Transverse colon (tissue), 4 donors: ENCODE data around the gene RAB24.

ENCODE experiments used
- EP300 ChIP-seq: sonication (generic); formaldehyde crosslinking; IDR thresholded peaks from one replicate; pipeline ENCODE4 v1.6.1; 2017; ENCODE audit warnings: antibody characterized with exemption, low read depth
- POLR2A ChIP-seq: fragments of 450-650 bp; IDR thresholded peaks from one replicate; pipeline ENCODE4 v1.6.1; 2016; ENCODE audit warnings: antibody characterized with exemption, mild to moderate bottlenecking, moderate library complexity
- POLR2AphosphoS5 ChIP-seq, 3 donors: sonication (generic); formaldehyde crosslinking; IDR thresholded peaks; one replicate each; pipeline ENCODE4 v1.6.1; 2016; ENCODE audit warnings: antibody characterized with exemption in 3 of 3
- TF ChIP-seq, protein P1 (sequence below), 5 experiments: fragments of 200-600 bp in 3 of 5; fragments of 450-650 bp in 2 of 5; sonication (generic) in 3 of 5; IDR thresholded peaks; 1 replicate in 2 of 5; 2 replicates in 3 of 5; pipeline ENCODE4 v1.5.1; 2016 to 2017; ENCODE audit warnings: antibody characterized with exemption in 5 of 5, inconsistent platforms in 3 of 5, mild to moderate bottlenecking in 2 of 5, moderate library complexity in 1 of 5

DNA sequence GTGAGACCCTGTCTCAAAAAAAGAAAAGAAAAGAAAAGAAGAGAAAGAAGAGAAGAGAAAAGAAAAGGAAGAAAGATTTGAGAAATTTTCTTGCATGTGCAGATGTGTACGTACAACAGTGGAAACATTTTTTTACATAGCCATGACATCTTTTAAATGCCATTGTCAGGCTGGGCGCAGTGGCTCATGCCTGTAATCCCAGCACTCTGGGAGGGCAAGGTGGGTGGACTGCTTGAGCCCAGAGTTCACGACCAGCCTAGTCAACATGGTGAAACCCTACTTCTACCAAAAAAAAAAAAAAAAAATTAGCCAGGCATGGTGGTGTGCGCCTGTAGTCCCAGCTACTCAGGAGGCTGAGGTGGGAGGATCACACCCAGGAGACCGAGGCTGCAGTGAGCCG, 41.4 kb upstream of the RAB24 start:
- TF ChIP-seq, protein P1, sequence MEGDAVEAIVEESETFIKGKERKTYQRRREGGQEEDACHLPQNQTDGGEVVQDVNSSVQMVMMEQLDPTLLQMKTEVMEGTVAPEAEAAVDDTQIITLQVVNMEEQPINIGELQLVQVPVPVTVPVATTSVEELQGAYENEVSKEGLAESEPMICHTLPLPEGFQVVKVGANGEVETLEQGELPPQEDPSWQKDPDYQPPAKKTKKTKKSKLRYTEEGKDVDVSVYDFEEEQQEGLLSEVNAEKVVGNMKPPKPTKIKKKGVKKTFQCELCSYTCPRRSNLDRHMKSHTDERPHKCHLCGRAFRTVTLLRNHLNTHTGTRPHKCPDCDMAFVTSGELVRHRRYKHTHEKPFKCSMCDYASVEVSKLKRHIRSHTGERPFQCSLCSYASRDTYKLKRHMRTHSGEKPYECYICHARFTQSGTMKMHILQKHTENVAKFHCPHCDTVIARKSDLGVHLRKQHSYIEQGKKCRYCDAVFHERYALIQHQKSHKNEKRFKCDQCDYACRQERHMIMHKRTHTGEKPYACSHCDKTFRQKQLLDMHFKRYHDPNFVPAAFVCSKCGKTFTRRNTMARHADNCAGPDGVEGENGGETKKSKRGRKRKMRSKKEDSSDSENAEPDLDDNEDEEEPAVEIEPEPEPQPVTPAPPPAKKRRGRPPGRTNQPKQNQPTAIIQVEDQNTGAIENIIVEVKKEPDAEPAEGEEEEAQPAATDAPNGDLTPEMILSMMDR (IDR thresholded peaks at IDR 0.05), result no peak
- no peak for TF ChIP-seq POLR2A
- no peak for TF ChIP-seq POLR2AphosphoS5 (IDR thresholded peaks at IDR 0.05)
- TF ChIP-seq EP300, result no peak
